ENCODE results near the gene SH3GL3.

Gene SH3GL3

GRCh38 chr15:83491486-83491885, 44.3 kb downstream of the SH3GL3 start:
- ATAC-seq = no peak
- TF ChIP-seq CSRNP3 (CRISPR knock-in tag; IDR thresholded peaks at IDR 0.05) = no peak
- TF ChIP-seq POU6F1 (CRISPR knock-in tag; IDR thresholded peaks at IDR 0.05; ENCODE audit: borderline replicate concordance, low read depth) = no peak
- TF ChIP-seq BACH2 (CRISPR knock-in tag; IDR thresholded peaks at IDR 0.05; ENCODE audit: borderline replicate concordance) = no peak
- no peak for TF ChIP-seq ZFP3 (CRISPR knock-in tag; IDR thresholded peaks at IDR 0.05)
- no peak for TF ChIP-seq TCF4 (CRISPR knock-in tag; IDR thresholded peaks at IDR 0.05; ENCODE audit: borderline replicate concordance)
- no peak for TF ChIP-seq PPARA (CRISPR knock-in tag; IDR thresholded peaks at IDR 0.05; ENCODE audit: borderline replicate concordance)
- no peak for TF ChIP-seq PATZ1 (CRISPR knock-in tag; IDR thresholded peaks at IDR 0.05; ENCODE audit: borderline replicate concordance)
- no peak for TF ChIP-seq RARB (CRISPR knock-in tag; IDR thresholded peaks at IDR 0.05)
- no peak for TF ChIP-seq SNAI2 (CRISPR knock-in tag; IDR thresholded peaks at IDR 0.05)
- no peak for TF ChIP-seq GLIS3 (CRISPR knock-in tag; IDR thresholded peaks at IDR 0.05)

- no peak for ATAC-seq
- no peak for TF ChIP-seq OSR1 (CRISPR knock-in tag; IDR thresholded peaks at IDR 0.05)
- TF ChIP-seq GLIS3 (CRISPR knock-in tag; IDR thresholded peaks at IDR 0.05) = no peak
- TF ChIP-seq RARB (CRISPR knock-in tag; IDR thresholded peaks at IDR 0.05) = no peak
- no peak for TF ChIP-seq ZNF70 (CRISPR knock-in tag; IDR thresholded peaks at IDR 0.05)
- no peak for TF ChIP-seq CSRNP3 (CRISPR knock-in tag; IDR thresholded peaks at IDR 0.05)
- TF ChIP-seq ARNTL (CRISPR knock-in tag; IDR thresholded peaks at IDR 0.05; ENCODE audit: borderline replicate concordance, low read depth) = no peak
- TF ChIP-seq TSHZ2 (CRISPR knock-in tag; IDR thresholded peaks at IDR 0.05) = no peak
- no peak for TF ChIP-seq ZFP30 (CRISPR knock-in tag; IDR thresholded peaks at IDR 0.05)
- no peak for TF ChIP-seq BACH2 (CRISPR knock-in tag; IDR thresholded peaks at IDR 0.05; ENCODE audit: borderline replicate concordance)
- TF ChIP-seq CREB5 (CRISPR knock-in tag; IDR thresholded peaks at IDR 0.05; ENCODE audit: low read depth) = no peak
Observed at GRCh38 chr15:83496766-83497165, 49.6 kb downstream of the SH3GL3 start.

GRCh38 chr15:83498374-83498773, 51.2 kb downstream of the SH3GL3 start:
- no peak for ATAC-seq
- TF ChIP-seq POU6F1 (CRISPR knock-in tag; IDR thresholded peaks at IDR 0.05; ENCODE audit: borderline replicate concordance, low read depth) (no peak), ESRRG (CRISPR knock-in tag; IDR thresholded peaks at IDR 0.05) (no peak), PPARA (CRISPR knock-in tag; IDR thresholded peaks at IDR 0.05; ENCODE audit: borderline replicate concordance) (no peak), TOX (CRISPR knock-in tag; IDR thresholded peaks at IDR 0.05; ENCODE audit: borderline replicate concordance) (no peak), CSRNP3 (CRISPR knock-in tag; IDR thresholded peaks at IDR 0.05) (no peak)
